H1 (cell line): ENCODE results near the gene TAP2. TPM values are rescaled to one million over a fixed set of nuclear protein-coding genes. Genes with fewer than 3 reads are reported as not detected.

ENCODE experiments used
- ATF2 ChIP-seq: IDR thresholded peaks from 2 replicates; pipeline ENCODE4 v1.6.1; 2012; ENCODE audit warnings: low read length, inconsistent platforms
- CHD7 ChIP-seq: fragments of 300-600 bp; sonication (generic); IDR thresholded peaks from 2 replicates; pipeline ENCODE4 v1.7.1; 2012; ENCODE audit warnings: low read length, moderate library complexity, mild to moderate bottlenecking, inconsistent platforms; ENCODE audit not compliant: insufficient replicate concordance
- RXRA ChIP-seq: IDR thresholded peaks from 2 replicates; pipeline ENCODE4 v1.6.1; 2011; ENCODE audit warnings: low read depth, mild to moderate bottlenecking, low read length, moderate library complexity; ENCODE audit not compliant: insufficient read depth
- SAP30 ChIP-seq: fragments of 300-600 bp; sonication (generic); IDR thresholded peaks from 2 replicates; pipeline ENCODE4 v1.7.1; 2012; ENCODE audit warnings: low read length, moderate library complexity, mild to moderate bottlenecking, inconsistent platforms; ENCODE audit not compliant: insufficient read depth, insufficient replicate concordance
- polyA plus RNA-seq, 7 experiments: library from polyadenylated mRNA; depleted of rRNA in 3 of 7; stranded (reverse) in 5 of 7; unstranded in 2 of 7; fragments of >200 nt in 5 of 7; fragments of 200-250 nt in 2 of 7; gene quantifications; 1 replicate in 5 of 7; 2 replicates in 1 of 7; 4 replicates in 1 of 7; pipeline versions ENCODE4 v1.2.1 to v1.2.3, GENCODE V29; 2011 to 2013; ENCODE audit warnings: missing spikeins in 2 of 7, mixed read lengths in 2 of 7
- total RNA-seq: library from RNA; stranded (reverse); fragmentation: NEBNext Ultra II Directional; extraction: Animal tissue kit (Norgen Biotek cat#: 25700); gene quantifications from 2 replicates; pipeline ENCODE4 v1.2.1, GENCODE V29; 2021
- TF ChIP-seq, protein P1 (sequence below): IDR thresholded peaks from 2 replicates; pipeline ENCODE4 v1.6.1; 2011; ENCODE audit warnings: low read depth, mild to moderate bottlenecking, low read length; ENCODE audit not compliant: insufficient read depth

The TAP2 gene
- total and polyA plus RNA-seq, 2 of the 8 experiments (the other 6 are each of a cell fraction or from before 2014, with no cell fraction given), result 11.3 to 27.2 TPM

- no peak for TF ChIP-seq CHD7
- no peak for TF ChIP-seq SAP30
- TF ChIP-seq ATF2, result no peak
- TF ChIP-seq, protein P1, sequence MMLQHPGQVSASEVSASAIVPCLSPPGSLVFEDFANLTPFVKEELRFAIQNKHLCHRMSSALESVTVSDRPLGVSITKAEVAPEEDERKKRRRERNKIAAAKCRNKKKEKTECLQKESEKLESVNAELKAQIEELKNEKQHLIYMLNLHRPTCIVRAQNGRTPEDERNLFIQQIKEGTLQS, result no peak
- TF ChIP-seq RXRA, result no peak
Measured at GRCh38 chr6:32842021-32842650, 3.6 kb upstream of the TAP2 start (continued).
